ENCODE results near the gene ALDH18A1. TPM values are rescaled to one million over a fixed set of nuclear protein-coding genes. Genes with fewer than 3 reads are reported as not detected.

Gene ALDH18A1
- total RNA-seq, 1 experiment from 2014 or later = 114 TPM

DNA sequence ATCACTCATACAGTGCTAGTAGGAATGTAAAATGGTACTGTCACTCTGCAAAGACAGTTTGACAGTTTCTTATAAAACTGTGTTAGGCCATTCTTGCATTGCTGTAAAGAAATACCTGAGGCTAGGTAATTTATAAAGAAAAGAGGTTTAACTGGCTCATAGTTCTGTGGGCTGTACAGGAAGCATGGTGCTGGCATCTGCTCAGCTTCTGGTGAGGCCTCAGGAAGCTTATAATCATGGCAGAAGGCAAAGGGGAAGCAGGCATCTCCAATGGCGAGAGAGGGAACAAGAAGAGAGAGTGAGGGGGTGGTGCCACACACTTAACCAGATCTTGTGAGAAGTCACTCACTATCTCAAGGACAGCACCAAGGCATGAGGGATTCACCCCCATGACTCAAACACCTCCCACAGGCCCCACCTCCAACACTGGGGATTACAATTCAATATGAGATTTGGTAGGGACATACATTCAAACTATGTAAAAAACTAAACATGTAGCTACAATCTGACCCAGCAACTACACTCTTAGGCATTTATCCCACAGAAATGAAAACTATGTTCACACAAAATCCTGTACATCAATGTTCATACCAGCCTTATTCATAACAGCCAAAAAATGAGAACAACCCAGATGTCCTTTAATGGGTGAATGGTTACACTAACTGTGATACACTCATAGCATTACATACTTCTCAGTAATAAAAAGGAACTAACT, 5.0 kb downstream of the ALDH18A1 start:
- Histone ChIP-seq H3K23ac (ENCODE audit: insufficient read length, low read depth, low read length) (no peak overlapping the region), H3K4me2 (ENCODE audit: insufficient read depth, insufficient read length, low read length) (no peak overlapping the region), H3K23me2 (ENCODE audit: insufficient read length, low read depth, low read length, poor library complexity, severe bottlenecking) (peaks cover 8% of the 10 kb centered on the region), H2AK5ac (ENCODE audit: insufficient read length, low read length) (no peak overlapping the region), H2AFZ (ENCODE audit: low read length) (no peak overlapping the region), H2BK12ac (ENCODE audit: insufficient read length, low read depth, low read length) (no peak overlapping the region), H3K14ac (ENCODE audit: insufficient read depth, low read length) (no peak overlapping the region), H3K27me3 (ENCODE audit: insufficient read depth, low read length) (no peaks in the 10 kb centered on the region), H3K79me1 (ENCODE audit: insufficient read depth, low read depth, low read length, poor library complexity, severe bottlenecking) (no peaks in the 10 kb centered on the region), H2BK5ac (ENCODE audit: insufficient read length, low read length) (no peak overlapping the region), H3K9ac (ENCODE audit: extremely low read depth, insufficient read length, low read length) (no peak overlapping the region), H4K91ac (ENCODE audit: insufficient read length, low read depth, low read length) (no peak overlapping the region), H3K56ac (ENCODE audit: insufficient read length, low read depth, low read length) (no peak overlapping the region), H4K8ac (replicated peaks; ENCODE audit: insufficient read length, low read depth, low read length) (no peak overlapping the region), H3K4ac (ENCODE audit: low read depth, low read length) (no peak overlapping the region), H3K18ac (ENCODE audit: insufficient read length, low read depth, low read length) (no peak overlapping the region), H4K5ac (ENCODE audit: insufficient read length, low read depth, low read length) (no peak overlapping the region), H3K27ac (ENCODE audit: insufficient read length, low read depth, low read length) (no peak overlapping the region), H3K4me1 (ENCODE audit: insufficient read depth, low read length) (peaks cover 2% of the 10 kb centered on the region; the same call in 1 of the 2 replicates), H3K9me3 (ENCODE audit: control insufficient read depth, low read depth, low read length) (no peaks in the 10 kb centered on the region), H2BK20ac (ENCODE audit: low read depth, low read length, poor library complexity, severe bottlenecking) (no peak overlapping the region), H4K20me1 (ENCODE audit: control insufficient read depth, insufficient read depth, insufficient read length) (no peaks in the 10 kb centered on the region), H2BK15ac (ENCODE audit: low read depth, low read length) (no peak overlapping the region), H3K79me2 (ENCODE audit: insufficient read depth, low read length) (peaks cover 3% of the 10 kb centered on the region; the same call in 1 of the 2 replicates), H3T11ph (ENCODE audit: low read length) (no peak overlapping the region), H2BK120ac (ENCODE audit: low read depth, low read length, poor library complexity, severe bottlenecking) (no peak overlapping the region)
- WGBS (ENCODE audit: extremely low coverage, insufficient read length, low lambda C conversion rate) = no CpG with 5 or more reads among the region's 1 CpG
- H3K9me3 Mint-ChIP-seq = peaks cover 6 to 9% of the 10 kb centered on the region in 2 experiments
- peaks cover 41 to 65% (median 59%) of the 10 kb centered on the region in 3 experiments for H3K36me3 Mint-ChIP-seq (ENCODE audit: insufficient read depth in 1 of 3, low read depth in 3 of 3)
- no peak overlapping the region for H3K27ac Mint-ChIP-seq
- no peak for DNase-seq
- H3K4me3 Mint-ChIP-seq = no peak overlapping the region
- TF ChIP-seq CTCF (conservative IDR thresholded peaks at IDR 0.05) = no peak
- peaks cover 22 to 23% of the 10 kb centered on the region in 2 experiments for H3K4me1 Mint-ChIP-seq
- no peaks in the 10 kb centered on the region for H3K27me3 Mint-ChIP-seq (ENCODE audit: low read depth)

All from H9 (cell line).